ENCODE measurements around the gene LGALS14.

LGALS14 gene

GRCh38 chr19:39754971-39755370 is 50.7 kb downstream of the LGALS14 start:
- no peak overlapping the region for H3K4me3 ChIP-seq (replicated peaks in 1 of 2; ENCODE audit: low read depth in 2 of 2, low read length in 2 of 2)
- TF ChIP-seq CTCF (IDR thresholded peaks at IDR 0.05; ENCODE audit: low read depth, low read length), result no peak
- no peak for DNase-seq (ENCODE audit: low read depth in 2 of 2)
